K562 (cell line): Measurements from ENCODE around the gene RABGAP1L.

ENCODE experiments used
- CTCF ChIP-seq, 3 experiments: IDR thresholded peaks in 2 of 3; conservative IDR thresholded peaks in 1 of 3; 2 replicates each; pipeline ENCODE4 v1.5.1; 2011 to 2012; ENCODE audit warnings: low read length in 3 of 3, mild to moderate bottlenecking in 3 of 3, control low read depth in 2 of 3, improper control_type of control experiment in 1 of 3, inconsistent platforms in 1 of 3, low read depth in 1 of 3, mixed read lengths in 1 of 3, moderate library complexity in 1 of 3; ENCODE audit not compliant: insufficient read depth in 2 of 3
- EGR1 ChIP-seq: fragments of 450-650 bp; conservative IDR thresholded peaks from 2 replicates; pipeline ENCODE4 v1.6.1; 2017; ENCODE audit warnings: mild to moderate bottlenecking
- GTF2F1 ChIP-seq: IDR thresholded peaks from 2 replicates; pipeline ENCODE4 v1.6.1; 2011; ENCODE audit warnings: low read depth, low read length, improper control_type of control experiment
- JUN ChIP-seq, 2 experiments: sonication (generic) in 1 of 2; formaldehyde crosslinking in 1 of 2; IDR thresholded peaks; 2 replicates each; pipeline versions ENCODE4 v1.6.1 to v1.8.0; 2012 to 2022; ENCODE audit warnings: borderline replicate concordance in 2 of 2, mild to moderate bottlenecking in 2 of 2, improper control_type of control experiment in 1 of 2, low read depth in 1 of 2, low read length in 1 of 2, missing genetic modification reagents in 1 of 2
- MAZ ChIP-seq, 2 experiments: fragments of 450-650 bp in 1 of 2; sonication (generic) in 1 of 2; formaldehyde crosslinking; IDR thresholded peaks in 1 of 2; conservative IDR thresholded peaks in 1 of 2; 2 replicates each; pipeline versions ENCODE4 v1.4.0 to v1.5.0; 2020; ENCODE audit warnings: mild to moderate bottlenecking in 1 of 2, missing genetic modification reagents in 1 of 2
- MXI1 ChIP-seq: IDR thresholded peaks from 2 replicates; pipeline ENCODE4 v1.6.1; 2011; ENCODE audit warnings: low read depth, mild to moderate bottlenecking, improper control_type of control experiment, low read length
- MYNN ChIP-seq, 2 experiments: sonication (generic); formaldehyde crosslinking in 1 of 2; IDR thresholded peaks; 2 replicates each; pipeline versions ENCODE4 v1.5.0 to v1.6.1; 2016 to 2020; ENCODE audit warnings: antibody characterized with exemption in 1 of 2, missing genetic modification reagents in 1 of 2
- REST ChIP-seq, 2 experiments: fragments of 450-650 bp; formaldehyde crosslinking in 1 of 2; IDR thresholded peaks; 2 replicates each; pipeline versions ENCODE4 v1.4.0 to v1.6.1; 2014 to 2020; ENCODE audit warnings: mild to moderate bottlenecking in 2 of 2, borderline replicate concordance in 1 of 2, low read depth in 1 of 2
- RFX5 ChIP-seq: IDR thresholded peaks from 2 replicates; pipeline ENCODE4 v1.6.1; 2011; ENCODE audit warnings: low read depth, mild to moderate bottlenecking, improper control_type of control experiment, low read length
- TGIF2 ChIP-seq: sonication (generic); formaldehyde crosslinking; IDR thresholded peaks from 2 replicates; pipeline ENCODE4 v1.8.1; 2022; ENCODE audit warnings: mild to moderate bottlenecking, missing genetic modification reagents, moderate library complexity
- ZNF217 ChIP-seq: sonication (generic); formaldehyde crosslinking; IDR thresholded peaks from 2 replicates; pipeline ENCODE4 v1.8.0; 2022; ENCODE audit warnings: mild to moderate bottlenecking, missing genetic modification reagents
- ZNF766 ChIP-seq: fragments of 200-800 bp; sonication (Bioruptor generic); conservative IDR thresholded peaks from 2 replicates; pipeline ENCODE4 v1.6.1; 2016; ENCODE audit warnings: missing genetic modification characterization, missing compliant biosample characterization

- TF ChIP-seq JUN (IDR thresholded peaks at IDR 0.05; ENCODE audit: borderline replicate concordance, low read depth, low read length) (no peak), JUN (CRISPR knock-in tag; IDR thresholded peaks at IDR 0.05; ENCODE audit: borderline replicate concordance) (no peak), MAZ (CRISPR knock-in tag; conservative IDR thresholded peaks at IDR 0.05 in 1 of 2, IDR thresholded peaks at IDR 0.05 in 1 of 2) (no peak), ZNF217 (CRISPR knock-in tag) (no peak), RFX5 (no peak), EGR1 (no peak), TGIF2 (no peak), CTCF (IDR thresholded peaks at IDR 0.05 in 2 of 3, conservative IDR thresholded peaks at IDR 0.05 in 1 of 3; ENCODE audit: insufficient read depth in 2 of 3, low read depth in 1 of 3, low read length in 3 of 3) (no peak), GTF2F1 (no peak), MYNN (IDR thresholded peaks at IDR 0.05) (no peak), MYNN (CRISPR knock-in tag; IDR thresholded peaks at IDR 0.05) (no peak), REST (IDR thresholded peaks at IDR 0.05; ENCODE audit: borderline replicate concordance) (no peak), REST (CRISPR knock-in tag; IDR thresholded peaks at IDR 0.05; ENCODE audit: low read depth) (no peak), ZNF766 (CRISPR knock-in tag) (no peak), MXI1 (no peak)
Measured at GRCh38 chr1:174408146-174408545, 248.8 kb downstream of the RABGAP1L start.
